LoVo (cell line): Measurements from ENCODE around the gene HMGN5.

Source experiments
- DNase-seq: peaks from one replicate; pipeline ENCODE4 v3.0.0-alpha.2; 2016; ENCODE audit warnings: low spot score

Gene HMGN5

GRCh38 chrX:81120258-81120935 is 81.3 kb downstream of the HMGN5 start:
- no peak for DNase-seq

GRCh38 chrX:81114757-81115156 is 87.0 kb downstream of the HMGN5 start:
- DNase-seq = no peak

DNA sequence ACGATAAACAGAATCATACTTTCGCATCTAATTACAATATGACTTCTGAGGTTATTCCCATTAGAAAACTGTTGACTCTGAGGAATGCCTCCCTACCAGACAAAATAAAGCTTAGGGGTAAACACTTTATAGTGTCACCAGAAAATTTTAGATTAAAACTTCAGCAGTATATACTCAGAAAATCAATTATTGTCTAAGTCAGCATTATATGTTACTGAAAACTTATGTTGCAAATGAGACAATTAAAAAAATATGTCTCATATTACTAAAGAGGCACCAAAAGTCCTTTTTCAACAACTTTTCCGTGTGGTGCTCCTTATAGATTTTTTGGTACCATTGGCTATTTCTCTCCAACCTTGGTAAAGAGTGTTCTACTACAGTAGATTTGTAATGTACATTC is 91.4 kb downstream of the HMGN5 start:
- DNase-seq = no peak

DNA sequence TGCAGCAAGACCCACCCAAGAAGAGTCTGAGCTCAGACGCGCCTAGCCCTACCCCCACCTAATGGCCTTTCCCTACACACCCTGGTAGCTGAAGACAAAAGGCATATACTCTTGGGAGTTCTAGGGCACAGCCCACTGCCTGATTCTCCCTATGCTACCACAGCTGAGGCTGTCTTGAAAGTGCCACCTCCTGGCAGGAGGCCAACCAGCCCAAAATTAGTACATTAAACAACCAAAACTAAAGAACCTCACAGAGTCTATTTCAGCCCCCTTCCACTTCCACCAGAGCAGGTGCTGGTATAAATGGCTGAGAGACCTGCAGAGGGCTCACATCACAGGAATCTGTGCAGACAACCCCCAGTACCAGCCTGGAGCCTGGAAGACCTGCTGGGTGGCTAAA is 119.1 kb downstream of the HMGN5 start:
- no peak for DNase-seq
